Endodermal cell (in vitro differentiated cells): Measurements from ENCODE around the gene MRPL20. TPM values are rescaled to one million over a fixed set of nuclear protein-coding genes. Genes with fewer than 3 reads are reported as not detected.

Experiments used
- DNase-seq: peaks from one replicate; pipeline ENCODE4 v3.0.0-alpha.2; 2017
- H3K27ac ChIP-seq: 2 replicates; pipeline ENCODE4 v1.5.1; 2013; ENCODE audit warnings: mild to moderate bottlenecking, low read depth, low read length, moderate library complexity
- H3K27me3 ChIP-seq: 2 replicates; pipeline ENCODE4 v1.6.1; 2013; ENCODE audit warnings: mild to moderate bottlenecking, low read length, moderate library complexity; ENCODE audit not compliant: insufficient read depth, control insufficient read depth, poor library complexity, severe bottlenecking
- H3K36me3 ChIP-seq: 2 replicates; pipeline ENCODE4 v1.7.0; 2013; ENCODE audit warnings: mild to moderate bottlenecking, low read length, moderate library complexity; ENCODE audit not compliant: control insufficient read depth, insufficient read depth
- H3K4me1 ChIP-seq: one replicate; pipeline ENCODE4 v1.7.0; 2013; ENCODE audit warnings: low read length; ENCODE audit not compliant: control insufficient read depth, insufficient read depth
- H3K4me3 ChIP-seq: 2 replicates; pipeline ENCODE4 v1.5.1; 2013; ENCODE audit warnings: mild to moderate bottlenecking, low read length, moderate library complexity
- H3K9ac ChIP-seq: 2 replicates; pipeline ENCODE4 v1.6.1; 2013; ENCODE audit warnings: mild to moderate bottlenecking, low read length, moderate library complexity; ENCODE audit not compliant: poor library complexity, severe bottlenecking; ENCODE audit errors: extremely low read depth
- H3K9me3 ChIP-seq: 2 replicates; pipeline ENCODE4 v1.6.1; 2013; ENCODE audit warnings: mild to moderate bottlenecking, low read length, moderate library complexity; ENCODE audit not compliant: control insufficient read depth
- H3K27ac Mint-ChIP-seq: 2 replicates; pipeline ENCODE4 v1.8.0; 2020; ENCODE audit warnings: mixed read lengths
- H3K27me3 Mint-ChIP-seq: 2 replicates; pipeline ENCODE4 v1.8.0; 2021; ENCODE audit warnings: mild to moderate bottlenecking, mixed read lengths; ENCODE audit not compliant: insufficient read depth
- H3K36me3 Mint-ChIP-seq: 2 replicates; pipeline ENCODE4 v1.8.0; 2020; ENCODE audit warnings: low read depth, mixed read lengths
- H3K4me1 Mint-ChIP-seq: 2 replicates; pipeline ENCODE4 v1.8.0; 2020; ENCODE audit warnings: mixed read lengths
- H3K4me3 Mint-ChIP-seq: 2 replicates; pipeline ENCODE4 v1.8.0; 2020; ENCODE audit warnings: mild to moderate bottlenecking, moderate library complexity, mixed read lengths
- H3K9me3 Mint-ChIP-seq: 2 replicates; pipeline ENCODE4 v1.8.0; 2020; ENCODE audit warnings: mild to moderate bottlenecking, mixed read lengths
- CTCF ChIP-seq: fragments of 200-600 bp; sonication (generic); conservative IDR thresholded peaks from 2 replicates; pipeline ENCODE4 v1.5.0; 2021; ENCODE audit warnings: antibody characterized with exemption, mild to moderate bottlenecking
- WGBS, 2 experiments: methylation state at CpG; one replicate each; pipeline versions ENCODE4 v1.1.5 to v1.1.7; 2013; ENCODE audit warnings: missing lambda C conversion rate in 2 of 2, mixed read lengths in 1 of 2; ENCODE audit not compliant: insufficient coverage in 1 of 2, insufficient read length in 1 of 2; 5-methylcytosine and 5-hydroxymethylcytosine counted together
- total RNA-seq, 2 donors: library from RNA; stranded (reverse); fragmentation: NEBNext Ultra II Directional in 1 of 2; extraction: Animal tissue kit (Norgen Biotek cat#: 25700) in 1 of 2; gene quantifications; 2 replicates in 1 of 2; 3 replicates in 1 of 2; pipeline ENCODE4 v1.2.1, GENCODE V29; 2021

Gene MRPL20
- total RNA-seq, 2 donors from 2014 or later: 109 to 129 TPM

- Histone ChIP-seq H3K9ac (no peak overlapping the region), H3K27me3 (peaks cover 14% of the 10 kb centered on the region), H3K9me3 (no peaks in the 10 kb centered on the region), H3K36me3 (no peaks in the 10 kb centered on the region), H3K27ac (no peak overlapping the region), H3K4me1 (peaks cover under 1% of the 10 kb centered on the region), H3K4me3 (no peak overlapping the region)
- Mint-ChIP-seq H3K27me3 (peaks cover 4% of the 10 kb centered on the region), H3K27ac (no peak overlapping the region), H3K4me3 (no peak overlapping the region), H3K9me3 (no peaks in the 10 kb centered on the region), H3K4me1 (no peaks in the 10 kb centered on the region), H3K36me3 (peaks cover 3% of the 10 kb centered on the region)
- WGBS, 2 experiments: 94 to 98% methylated on average over 23 to 82 of the region's 82 CpGs
- DNase-seq: peak; percentile 53
- no peak for TF ChIP-seq CTCF
Observed at GRCh38 chr1:1439546-1440261, 32.6 kb upstream of the MRPL20 start.

GRCh38 chr1:1438531-1439381, 31.7 kb upstream of the MRPL20 start:
- H3K27ac Mint-ChIP-seq: no peak overlapping the region
- H3K9ac ChIP-seq: no peak overlapping the region
- no peaks in the 10 kb centered on the region for H3K36me3 ChIP-seq
- peaks cover 4% of the 10 kb centered on the region for H3K27me3 Mint-ChIP-seq
- no peaks in the 10 kb centered on the region for H3K9me3 ChIP-seq
- H3K27me3 ChIP-seq: peaks cover 16% of the 10 kb centered on the region
- H3K4me1 ChIP-seq: peaks cover 10% of the 10 kb centered on the region
- no peaks in the 10 kb centered on the region for H3K4me1 Mint-ChIP-seq
- H3K4me3 ChIP-seq: no peak overlapping the region
- DNase-seq: no peak
- no peak overlapping the region for H3K27ac ChIP-seq
- TF ChIP-seq CTCF: no peak
- no peaks in the 10 kb centered on the region for H3K9me3 Mint-ChIP-seq
- no peak overlapping the region for H3K4me3 Mint-ChIP-seq
- WGBS, 2 experiments: 94 to 95% methylated on average over 18 to 45 of the region's 45 CpGs
- peaks cover 3% of the 10 kb centered on the region for H3K36me3 Mint-ChIP-seq

- 83 to 85% methylated on average over 8 to 11 of the region's 11 CpGs for WGBS, 2 experiments
- Mint-ChIP-seq H3K4me3 (no peak overlapping the region), H3K9me3 (no peaks in the 10 kb centered on the region), H3K27me3 (peaks cover 4% of the 10 kb centered on the region), H3K4me1 (peaks cover 2% of the 10 kb centered on the region), H3K36me3 (peaks cover 3% of the 10 kb centered on the region), H3K27ac (no peak overlapping the region)
- Histone ChIP-seq H3K27me3 (peaks cover 16% of the 10 kb centered on the region), H3K4me3 (no peak overlapping the region), H3K36me3 (no peaks in the 10 kb centered on the region), H3K9ac (no peak overlapping the region), H3K4me1 (peaks cover 14% of the 10 kb centered on the region), H3K27ac (no peak overlapping the region), H3K9me3 (no peaks in the 10 kb centered on the region)
- DNase-seq: no peak
- no peak for TF ChIP-seq CTCF
Observed at GRCh38 chr1:1437904-1438376, 30.8 kb upstream of the MRPL20 start.
